Stimulated activated CD8-positive, alpha-beta memory T cell treated with anti-CD3 and anti-CD28 coated beads, Interleukin-7, amount 100 ng/mL, for 48 hours (primary cell): ENCODE results near the gene SLC5A2.

Source experiments
- DNase-seq, 2 donors: peaks; one replicate each; pipeline ENCODE4 v3.0.0-alpha.2; 2020; ENCODE audit warnings: low read depth in 1 of 2; ENCODE audit errors: extremely low read depth in 1 of 2

SLC5A2 gene

DNA sequence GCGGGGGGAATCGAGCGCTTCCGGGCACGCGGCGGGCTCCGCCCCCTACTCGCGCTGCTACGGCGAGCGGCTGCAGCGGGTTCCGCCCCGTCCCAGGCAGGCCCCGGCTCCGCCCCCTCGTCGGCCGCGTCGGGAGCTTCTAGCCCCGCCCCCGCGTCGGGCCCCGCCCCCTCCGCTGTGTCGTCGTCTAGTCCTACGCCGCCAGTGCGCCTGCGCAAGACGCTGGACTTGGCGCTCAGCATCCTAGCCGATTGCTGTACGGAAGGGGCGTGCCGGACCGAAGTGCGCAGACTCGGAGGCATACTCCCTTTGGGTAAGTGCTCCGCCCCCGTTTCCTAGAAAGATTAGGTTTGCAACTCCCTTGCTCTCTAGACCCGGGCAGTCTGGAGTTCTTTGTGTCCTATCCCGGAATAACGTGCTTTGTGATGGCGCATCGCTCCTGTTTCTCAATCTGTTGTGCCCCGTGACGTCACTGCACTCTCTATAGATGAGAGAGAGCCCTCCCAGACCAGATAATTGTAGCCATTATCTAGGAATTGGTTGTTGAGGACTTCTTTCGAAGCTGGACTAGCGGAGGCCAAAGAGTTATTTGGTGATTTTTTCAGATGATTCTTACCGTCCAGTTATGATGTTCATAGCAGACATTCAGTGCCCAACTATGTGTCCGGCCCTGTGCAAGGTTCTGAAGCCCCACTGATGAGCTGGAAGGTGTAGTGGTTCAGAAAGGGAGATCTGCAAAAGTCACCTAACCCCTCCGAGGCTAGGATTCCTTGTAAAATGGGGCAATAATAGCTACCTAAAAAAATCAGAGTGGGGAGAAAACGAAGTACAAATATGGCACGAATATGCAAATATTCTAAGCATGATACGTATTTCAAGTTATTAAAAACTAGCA is 23.0 kb upstream of the SLC5A2 start:
- DNase-seq: peak; percentile 98 to 100

GRCh38 chr16:31460582-31461002 is 22.3 kb upstream of the SLC5A2 start:
- no peak for DNase-seq

DNA sequence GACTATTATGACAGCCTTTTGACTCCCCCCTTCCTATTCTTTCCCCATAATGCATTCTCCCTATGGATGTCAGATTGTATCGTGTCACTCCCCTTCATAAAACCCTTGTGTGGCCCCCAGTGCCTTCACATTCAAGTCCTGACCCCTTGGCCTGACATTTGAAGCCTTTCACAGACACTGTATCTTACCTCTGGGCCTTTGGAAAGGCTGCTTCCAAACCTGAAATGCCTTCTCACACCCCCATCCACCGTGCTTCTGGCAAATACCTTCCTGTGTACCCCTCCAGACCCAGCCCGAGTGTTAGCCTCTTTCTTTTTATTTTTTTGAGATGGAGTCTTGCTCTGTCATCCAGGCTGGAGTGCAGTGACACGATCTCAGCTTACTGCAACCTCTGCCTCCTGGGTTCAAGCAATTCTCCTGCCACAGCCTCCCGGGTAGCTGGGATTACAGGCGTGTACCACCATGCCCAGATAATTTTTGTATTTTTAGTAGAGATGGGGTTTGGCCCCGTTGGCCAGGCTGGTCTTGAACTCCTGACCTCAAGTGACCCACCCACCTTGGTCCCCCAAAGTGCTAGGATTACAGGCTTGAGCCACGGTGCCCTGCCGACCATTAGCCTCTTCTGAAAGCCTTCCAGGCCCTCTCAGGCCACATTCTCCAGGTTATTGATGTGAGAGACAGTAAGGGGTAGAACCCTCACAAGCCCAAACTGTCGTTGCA is 21.6 kb upstream of the SLC5A2 start:
- DNase-seq: no peak

DNA sequence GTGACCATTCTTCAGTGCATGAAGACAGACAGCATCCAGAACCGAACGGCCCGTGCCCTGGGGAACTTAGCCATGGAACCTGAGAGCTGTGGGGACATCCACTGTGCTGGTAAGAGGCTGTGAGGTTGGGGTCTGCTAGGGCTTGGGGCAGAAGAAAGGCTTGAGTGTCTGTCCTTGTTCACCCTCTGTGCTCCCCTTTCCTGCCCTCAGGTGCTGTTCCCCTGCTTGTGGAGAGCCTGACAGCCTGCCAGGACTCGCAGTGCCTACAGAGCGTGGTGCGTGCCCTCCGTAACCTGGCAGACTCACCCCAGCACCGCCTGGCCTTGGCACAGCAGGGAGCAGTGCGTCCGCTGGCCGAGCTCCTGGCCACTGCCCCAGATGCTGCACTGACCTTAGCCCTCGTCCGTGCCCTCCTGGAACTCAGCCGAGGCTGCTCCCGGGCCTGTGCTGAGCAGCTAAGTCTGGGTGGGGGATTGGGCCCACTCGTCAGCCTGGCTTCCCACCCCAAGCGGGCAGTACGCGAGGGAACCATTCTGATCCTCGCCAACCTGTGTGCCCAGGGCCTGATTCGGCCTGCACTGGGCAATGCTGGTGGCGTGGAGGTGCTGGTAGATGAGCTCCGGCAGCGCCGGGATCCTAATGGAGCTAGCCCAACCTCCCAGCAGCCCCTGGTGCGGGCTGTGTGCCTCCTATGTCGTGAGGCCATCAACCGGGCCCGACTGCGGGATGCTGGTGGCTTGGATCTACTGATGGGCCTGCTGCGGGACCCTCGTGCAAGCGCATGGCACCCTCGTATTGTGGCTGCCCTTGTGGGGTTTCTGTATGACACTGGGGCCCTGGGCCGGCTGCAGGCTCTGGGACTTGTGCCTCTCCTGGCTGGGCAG is 20.8 kb upstream of the SLC5A2 start:
- DNase-seq: no peak

DNA sequence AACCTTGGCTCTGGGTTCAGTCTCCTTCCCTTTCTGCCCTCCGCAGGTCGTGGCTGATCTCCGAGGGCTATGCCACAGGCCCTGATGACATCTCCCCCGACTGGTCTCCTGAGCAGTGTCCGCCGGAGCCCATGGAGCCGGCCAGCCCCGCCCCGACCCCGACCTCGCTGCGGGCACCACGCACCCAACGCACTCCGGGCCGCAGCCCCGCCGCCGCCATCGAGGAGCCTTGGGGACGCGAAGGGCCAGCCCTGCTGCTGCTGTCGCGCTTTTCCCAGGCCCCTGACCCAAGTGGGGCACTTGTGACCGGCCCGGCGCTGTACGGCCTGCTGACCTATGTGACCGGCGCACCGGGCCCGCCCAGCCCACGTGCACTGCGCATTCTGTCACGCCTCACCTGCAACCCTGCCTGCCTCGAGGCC is 18.6 kb upstream of the SLC5A2 start:
- no peak for DNase-seq

- DNase-seq: no peak
Observed at GRCh38 chr16:31464781-31465260, 18.1 kb upstream of the SLC5A2 start.

DNA sequence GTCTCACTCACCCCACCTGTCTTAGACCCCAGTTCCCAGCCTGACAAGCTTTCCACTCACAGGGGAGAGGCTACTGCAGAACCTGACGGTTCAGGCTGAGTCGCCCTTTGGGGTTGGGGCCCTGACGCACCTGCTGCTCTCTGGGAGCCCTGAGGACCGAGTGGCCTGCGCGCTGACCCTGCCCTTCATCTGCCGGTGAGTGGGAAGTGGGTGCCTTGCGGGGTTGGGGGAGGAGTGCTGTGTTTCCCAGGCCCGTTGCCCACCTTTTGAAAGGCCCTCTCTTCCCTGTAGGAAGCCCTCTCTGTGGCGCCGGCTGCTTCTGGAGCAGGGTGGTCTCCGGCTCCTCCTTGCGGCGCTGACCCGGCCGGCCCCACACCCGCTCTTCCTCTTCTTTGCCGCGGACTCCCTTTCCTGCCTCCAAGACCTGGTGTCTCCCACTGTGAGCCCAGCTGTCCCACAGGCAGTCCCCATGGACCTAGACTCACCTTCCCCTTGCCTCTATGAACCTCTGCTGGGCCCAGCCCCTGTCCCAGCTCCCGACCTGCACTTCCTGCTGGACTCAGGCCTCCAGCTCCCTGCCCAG is 17.0 kb upstream of the SLC5A2 start:
- no peak for DNase-seq

DNA sequence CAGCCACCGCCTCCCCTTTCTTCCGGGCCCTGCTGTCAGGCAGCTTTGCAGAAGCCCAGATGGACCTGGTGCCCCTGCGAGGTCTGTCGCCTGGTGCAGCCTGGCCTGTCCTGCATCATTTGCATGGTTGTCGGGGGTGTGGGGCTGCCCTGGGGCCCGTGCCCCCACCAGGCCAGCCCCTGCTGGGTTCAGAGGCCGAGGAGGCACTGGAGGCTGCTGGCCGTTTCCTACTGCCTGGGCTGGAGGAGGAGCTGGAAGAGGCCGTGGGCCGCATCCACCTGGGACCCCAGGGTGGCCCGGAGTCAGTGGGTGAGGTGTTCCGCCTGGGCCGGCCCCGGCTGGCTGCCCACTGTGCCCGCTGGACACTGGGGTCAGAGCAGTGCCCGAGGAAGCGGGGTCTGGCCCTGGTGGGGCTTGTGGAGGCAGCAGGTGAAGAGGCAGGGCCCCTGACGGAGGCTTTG is 16.5 kb upstream of the SLC5A2 start:
- no peak for DNase-seq

GRCh38 chr16:31467151-31467773 is 15.7 kb upstream of the SLC5A2 start:
- DNase-seq: no peak

DNA sequence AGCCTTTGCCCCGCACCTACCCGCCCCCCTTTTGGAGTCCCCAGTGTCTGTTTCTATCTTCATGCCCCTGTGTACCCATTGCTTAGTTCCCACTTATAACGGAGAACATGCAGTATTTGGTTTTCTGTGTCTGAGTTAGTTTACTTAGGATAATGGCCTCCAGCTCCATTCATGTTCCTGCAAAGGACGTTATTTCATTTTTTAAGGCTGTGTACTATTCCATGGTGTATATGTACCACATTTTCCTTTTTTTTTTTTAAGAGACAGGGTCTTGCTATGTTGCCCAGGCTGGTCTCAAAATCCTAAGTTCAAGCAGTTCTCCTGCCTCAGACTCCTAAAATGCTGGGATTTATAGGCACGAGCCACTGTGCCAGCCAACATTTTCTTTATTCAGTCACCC is 15.1 kb upstream of the SLC5A2 start:
- DNase-seq: no peak

GRCh38 chr16:31470615-31471014 is 12.3 kb upstream of the SLC5A2 start:
- DNase-seq: no peak

GRCh38 chr16:31471241-31471874 is 11.6 kb upstream of the SLC5A2 start:
- no peak for DNase-seq

DNA sequence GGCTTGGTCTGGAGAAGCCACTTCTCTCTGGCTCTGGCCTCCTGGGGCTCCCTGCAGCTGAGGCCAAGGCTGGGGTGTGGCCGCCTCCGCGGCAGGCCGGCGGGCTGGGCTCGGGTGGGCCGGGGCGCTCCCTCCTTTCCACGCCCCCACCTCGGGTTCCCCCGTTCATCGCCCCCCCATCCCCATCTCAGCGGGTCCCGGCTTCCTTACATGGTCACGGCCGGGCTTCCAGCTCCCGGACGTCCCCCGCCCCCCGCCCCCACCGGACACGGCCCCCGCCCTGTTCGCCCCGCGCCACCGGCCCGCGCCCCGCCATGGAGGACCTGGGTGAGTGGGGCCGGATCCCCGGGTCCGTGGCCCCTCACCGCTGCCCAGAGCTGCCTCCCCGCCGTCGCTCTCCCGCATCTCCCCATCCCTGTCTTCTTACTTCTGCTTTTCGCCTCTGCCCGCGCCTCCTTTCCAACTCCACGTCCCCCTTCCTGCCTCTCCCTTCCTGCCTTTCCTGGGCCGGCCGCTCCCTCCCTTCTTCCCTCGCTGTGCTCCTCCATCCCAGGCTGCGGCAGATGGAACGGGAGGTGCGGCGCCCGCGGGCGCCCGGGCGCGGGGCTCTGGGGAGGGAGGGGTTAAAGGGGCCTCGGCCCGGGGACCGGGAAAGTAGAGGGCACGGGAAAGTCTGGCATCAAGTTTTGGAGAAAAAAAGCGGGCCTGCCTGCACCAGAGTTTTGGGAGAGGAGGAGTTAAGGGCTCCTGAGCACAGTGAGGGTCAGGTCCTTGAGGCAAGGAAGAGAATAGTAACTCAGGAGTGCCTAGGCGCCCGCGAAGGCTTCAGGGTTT is 10.8 kb upstream of the SLC5A2 start, which contains the start of gene TGFB1I1:
TGFB1I1 (plus strand) TSS at position 278 of the 834 bp plus-strand sequence; CDS start at position 315, 37 bp downstream.
- no peak for DNase-seq

DNA sequence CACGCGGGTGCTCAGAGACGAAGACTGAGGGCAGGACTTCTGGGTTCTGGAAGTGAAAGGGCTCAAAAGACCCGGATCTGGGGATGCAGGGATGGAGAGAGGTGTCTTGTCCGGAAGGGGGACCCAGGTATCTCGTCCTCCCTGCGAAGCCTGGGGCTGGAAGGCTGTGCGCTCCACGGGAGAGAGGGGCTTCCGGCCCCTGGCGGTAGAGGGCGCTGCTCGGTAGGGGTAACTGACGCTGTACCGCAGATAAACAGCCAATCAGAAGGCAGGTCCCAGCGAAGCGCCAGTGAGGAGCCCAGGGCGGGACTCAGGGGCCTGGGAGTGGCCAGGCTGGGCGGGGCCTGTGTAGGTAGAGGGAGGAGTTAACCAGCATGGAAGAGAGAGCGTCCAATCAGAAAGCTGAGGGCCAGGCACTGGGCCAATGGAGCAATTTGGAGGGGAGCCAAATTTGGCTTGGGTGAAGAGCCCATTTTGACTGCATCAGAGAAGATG is 10.2 kb upstream of the SLC5A2 start:
- peak in 1 of 2 donors; percentile 37 for DNase-seq

DNA sequence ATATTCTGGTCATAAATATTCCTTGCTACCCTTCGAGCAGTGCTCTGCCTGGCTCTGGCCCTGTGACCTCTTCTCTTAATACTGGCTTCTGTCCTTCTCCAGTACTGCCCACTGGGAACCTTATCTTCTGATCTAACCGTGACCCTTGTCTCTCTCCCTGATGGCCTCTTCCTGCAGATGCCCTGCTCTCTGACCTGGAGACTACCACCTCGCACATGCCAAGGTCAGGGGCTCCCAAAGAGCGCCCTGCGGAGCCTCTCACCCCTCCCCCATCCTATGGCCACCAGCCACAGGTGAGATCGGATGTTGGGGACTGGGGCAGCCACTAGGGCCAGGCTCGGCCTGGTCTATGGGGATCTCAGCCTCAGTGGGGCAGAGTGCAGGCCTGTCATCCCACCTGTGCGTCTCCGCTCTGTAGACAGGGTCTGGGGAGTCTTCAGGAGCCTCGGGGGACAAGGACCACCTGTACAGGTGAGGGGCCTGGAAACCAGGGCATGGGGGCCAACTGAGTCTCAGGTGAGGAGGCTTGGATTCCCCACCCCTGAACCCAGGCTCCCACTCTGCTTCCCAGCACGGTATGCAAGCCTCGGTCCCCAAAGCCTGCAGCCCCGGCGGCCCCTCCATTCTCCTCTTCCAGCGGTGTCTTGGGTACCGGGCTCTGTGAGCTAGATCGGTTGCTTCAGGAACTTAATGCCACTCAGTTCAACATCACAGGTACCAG is 9.5 kb upstream of the SLC5A2 start:
- no peak for DNase-seq

- no peak for DNase-seq
Observed at GRCh38 chr16:31474173-31474714, 8.7 kb upstream of the SLC5A2 start.
